ENCODE results near the gene PCLAF. TPM values are rescaled to one million over a fixed set of nuclear protein-coding genes. Genes with fewer than 3 reads are reported as not detected.

The PCLAF gene
- total RNA-seq, 1 experiment from 2014 or later = 93.5 TPM

- H3K4me1 ChIP-seq (ENCODE audit: control insufficient read depth in 1 of 2, insufficient read depth in 2 of 2, low read length in 2 of 2) = peaks cover 12 to 33% of the 10 kb centered on the region in 2 experiments
- no peaks in the 10 kb centered on the region for H3K27me3 ChIP-seq (ENCODE audit: insufficient read depth, low read length)
- H3K9ac ChIP-seq (ENCODE audit: low read length) = no peak overlapping the region
- H3K27ac ChIP-seq (ENCODE audit: low read depth, low read length) = no peak overlapping the region
- RAD21 ChIA-PET (ENCODE audit: low non-redundant PET in 1 of 2, low total read pairs in 2 of 2, uncharacterized antibody in 2 of 2, unreplicated experiment in 2 of 2) = no interaction called here
- H4K20me1 ChIP-seq (ENCODE audit: insufficient read depth) = no peaks in the 10 kb centered on the region
- 0 out of 4 replicates have a peak, but pooled peaks cover 0 to 3% of the 10 kb centered on the region in 2 experiments for H3K9me3 ChIP-seq (ENCODE audit: control insufficient read depth in 1 of 2, insufficient read depth in 1 of 2, low read depth in 1 of 2, low read length in 2 of 2)
- POLR2A ChIA-PET = no interaction called here
- no peak for TF ChIP-seq EGR1 (IDR thresholded peaks at IDR 0.05; ENCODE audit: low read depth)
- TF ChIP-seq ZBTB33 (IDR thresholded peaks at IDR 0.05; ENCODE audit: extremely low read depth, insufficient replicate concordance, low read length) = no peak
- TF ChIP-seq, protein P1, sequence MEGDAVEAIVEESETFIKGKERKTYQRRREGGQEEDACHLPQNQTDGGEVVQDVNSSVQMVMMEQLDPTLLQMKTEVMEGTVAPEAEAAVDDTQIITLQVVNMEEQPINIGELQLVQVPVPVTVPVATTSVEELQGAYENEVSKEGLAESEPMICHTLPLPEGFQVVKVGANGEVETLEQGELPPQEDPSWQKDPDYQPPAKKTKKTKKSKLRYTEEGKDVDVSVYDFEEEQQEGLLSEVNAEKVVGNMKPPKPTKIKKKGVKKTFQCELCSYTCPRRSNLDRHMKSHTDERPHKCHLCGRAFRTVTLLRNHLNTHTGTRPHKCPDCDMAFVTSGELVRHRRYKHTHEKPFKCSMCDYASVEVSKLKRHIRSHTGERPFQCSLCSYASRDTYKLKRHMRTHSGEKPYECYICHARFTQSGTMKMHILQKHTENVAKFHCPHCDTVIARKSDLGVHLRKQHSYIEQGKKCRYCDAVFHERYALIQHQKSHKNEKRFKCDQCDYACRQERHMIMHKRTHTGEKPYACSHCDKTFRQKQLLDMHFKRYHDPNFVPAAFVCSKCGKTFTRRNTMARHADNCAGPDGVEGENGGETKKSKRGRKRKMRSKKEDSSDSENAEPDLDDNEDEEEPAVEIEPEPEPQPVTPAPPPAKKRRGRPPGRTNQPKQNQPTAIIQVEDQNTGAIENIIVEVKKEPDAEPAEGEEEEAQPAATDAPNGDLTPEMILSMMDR (IDR thresholded peaks at IDR 0.05 in 2 of 3, conservative IDR thresholded peaks at IDR 0.05 in 1 of 3; ENCODE audit: borderline replicate concordance in 1 of 3, insufficient read depth in 1 of 3, low read depth in 2 of 3, low read length in 2 of 3) = no peak
- no peak for TF ChIP-seq REST (IDR thresholded peaks at IDR 0.05; ENCODE audit: low read depth)
- no peak for TF ChIP-seq YY1 (IDR thresholded peaks at IDR 0.05; ENCODE audit: extremely low read depth, insufficient replicate concordance, low read depth, low read length)
- no peak for TF ChIP-seq ZFX (IDR thresholded peaks at IDR 0.05)
- TF ChIP-seq EZH2phosphoT487 (IDR thresholded peaks at IDR 0.05; ENCODE audit: borderline replicate concordance) = no peak
- TF ChIP-seq CBX3 (IDR thresholded peaks at IDR 0.05; ENCODE audit: low read depth) = no peak
- no peak for TF ChIP-seq EZH2 (IDR thresholded peaks at IDR 0.05)
- TF ChIP-seq ELF1 (IDR thresholded peaks at IDR 0.05; ENCODE audit: borderline replicate concordance, low read depth) = no peak
- TF ChIP-seq CEBPB (IDR thresholded peaks at IDR 0.05; ENCODE audit: low read depth) = no peak
- TF ChIP-seq, protein P2, sequence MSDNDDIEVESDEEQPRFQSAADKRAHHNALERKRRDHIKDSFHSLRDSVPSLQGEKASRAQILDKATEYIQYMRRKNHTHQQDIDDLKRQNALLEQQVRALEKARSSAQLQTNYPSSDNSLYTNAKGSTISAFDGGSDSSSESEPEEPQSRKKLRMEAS (IDR thresholded peaks at IDR 0.05) = no peak
- no peak for TF ChIP-seq POLR2AphosphoS5 (IDR thresholded peaks at IDR 0.05; ENCODE audit: low read depth, low read length)
- no peak for TF ChIP-seq FOSL1 (IDR thresholded peaks at IDR 0.05; ENCODE audit: low read depth)
- no peak for TF ChIP-seq SRF (IDR thresholded peaks at IDR 0.05; ENCODE audit: low read depth)
- no peak for TF ChIP-seq SP1 (IDR thresholded peaks at IDR 0.05; ENCODE audit: low read depth)
- H3K4me2 ChIP-seq (ENCODE audit: low read length) = no peak overlapping the region
- H3K9me2 ChIP-seq (ENCODE audit: insufficient read depth) = no peaks in the 10 kb centered on the region
- no TSS peak for BruUV-seq (replicated peaks)
- H2AFZ ChIP-seq (ENCODE audit: low read depth, low read length, poor library complexity, severe bottlenecking) = no peak overlapping the region
- DNase-seq (ENCODE audit: low read depth, low spot score) (no peak), ATAC-seq (no peak)
- intact Hi-C loops (cut with micrococcal nuclease) = no loop called here
- peaks cover 30% of the 10 kb centered on the region for H3K79me2 ChIP-seq (ENCODE audit: insufficient read depth, low read length)
- no peak overlapping the region for H3K4me3 ChIP-seq (replicated peaks in 1 of 2; ENCODE audit: low read depth in 1 of 2, low read length in 2 of 2)
- CTCF ChIA-PET = no interaction called here
- peaks cover 0 to 8% of the 10 kb centered on the region in 2 experiments; a peak in 1 of 4 replicates for H3K36me3 ChIP-seq (ENCODE audit: control insufficient read depth in 1 of 2, insufficient read depth in 2 of 2, low read length in 2 of 2)
These were observed 2.5 kb upstream of the PCLAF start for GRCh38 chr15:64383760-64384159.
